Activated T-cell treated with anti-CD3 and anti-CD28 coated beads, Interleukin-2, amount 50 U/mL, for 24 hours (primary cell): ENCODE data around the gene PDK2.

ENCODE experiments used
- DNase-seq: peaks from one replicate; pipeline ENCODE4 v3.0.0-alpha.2; 2020
- H3K27ac Mint-ChIP-seq: 2 replicates; pipeline ENCODE4 v1.8.0; 2020; ENCODE audit warnings: mild to moderate bottlenecking, mixed read lengths
- H3K27me3 Mint-ChIP-seq: 2 replicates; pipeline ENCODE4 v1.8.0; 2020; ENCODE audit warnings: mixed read lengths
- H3K36me3 Mint-ChIP-seq: 2 replicates; pipeline ENCODE4 v1.8.0; 2020; ENCODE audit warnings: low read depth, mixed read lengths
- H3K4me1 Mint-ChIP-seq: 2 replicates; pipeline ENCODE4 v1.8.0; 2020; ENCODE audit warnings: low read depth, mixed read lengths
- H3K4me3 Mint-ChIP-seq: 2 replicates; pipeline ENCODE4 v1.8.0; 2020; ENCODE audit warnings: mild to moderate bottlenecking, moderate library complexity, mixed read lengths
- H3K9me3 Mint-ChIP-seq: 2 replicates; pipeline ENCODE4 v1.8.0; 2020; ENCODE audit warnings: mixed read lengths

The PDK2 gene

GRCh38 chr17:50154604-50155003, 59.5 kb downstream of the PDK2 start:
- H3K4me3 Mint-ChIP-seq, result no peak overlapping the region
- peaks cover 38% of the 10 kb centered on the region for H3K4me1 Mint-ChIP-seq
- peaks cover 2% of the 10 kb centered on the region for H3K36me3 Mint-ChIP-seq
- DNase-seq, result no peak
- H3K27ac Mint-ChIP-seq, result peak overlapping the region; percentile 38
- no peaks in the 10 kb centered on the region for H3K27me3 Mint-ChIP-seq
- no peaks in the 10 kb centered on the region for H3K9me3 Mint-ChIP-seq

- H3K36me3 Mint-ChIP-seq, result peaks cover 2% of the 10 kb centered on the region
- no peak overlapping the region for H3K4me3 Mint-ChIP-seq
- no peaks in the 10 kb centered on the region for H3K27me3 Mint-ChIP-seq
- no peak for DNase-seq
- H3K27ac Mint-ChIP-seq, result peak overlapping the region; percentile 29
- peaks cover 38% of the 10 kb centered on the region for H3K4me1 Mint-ChIP-seq
- H3K9me3 Mint-ChIP-seq, result no peaks in the 10 kb centered on the region
Measured at GRCh38 chr17:50155115-50155819, 60.1 kb downstream of the PDK2 start.

DNA sequence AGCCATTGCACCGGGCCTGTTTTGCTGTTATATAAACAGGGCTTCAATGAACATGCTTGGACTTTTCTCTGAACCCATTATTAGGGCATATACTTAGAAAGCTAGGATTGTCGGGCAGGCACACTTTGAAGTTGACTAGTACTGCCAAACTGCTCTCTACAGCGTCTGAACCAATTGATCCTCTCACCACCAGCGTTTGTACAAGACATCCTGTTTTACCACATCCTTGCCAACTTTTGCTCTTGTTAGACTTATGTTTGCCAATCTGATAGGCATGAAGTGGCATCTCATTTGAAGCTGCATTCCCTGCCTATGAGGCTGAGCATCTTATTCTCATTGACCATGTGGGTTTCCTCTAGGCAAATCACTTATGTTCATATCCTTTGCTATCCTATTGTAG, 62.7 kb downstream of the PDK2 start:
- H3K4me1 Mint-ChIP-seq, result peaks cover 45% of the 10 kb centered on the region
- H3K27me3 Mint-ChIP-seq, result no peaks in the 10 kb centered on the region
- H3K9me3 Mint-ChIP-seq, result no peaks in the 10 kb centered on the region
- no peaks in the 10 kb centered on the region for H3K36me3 Mint-ChIP-seq
- H3K27ac Mint-ChIP-seq, result no peak overlapping the region
- DNase-seq, result no peak
- H3K4me3 Mint-ChIP-seq, result no peak overlapping the region

GRCh38 chr17:50161023-50161910, 66.1 kb downstream of the PDK2 start:
- Mint-ChIP-seq H3K9me3 (no peaks in the 10 kb centered on the region), H3K27me3 (no peaks in the 10 kb centered on the region), H3K27ac (peak overlapping the region; percentile 93), H3K4me3 (peak overlapping the region; percentile 75), H3K36me3 (no peaks in the 10 kb centered on the region), H3K4me1 (peaks cover 39% of the 10 kb centered on the region)
- peak; percentile 98 for DNase-seq
